ENCODE results near the gene HBS1L. TPM values are rescaled to one million over a fixed set of nuclear protein-coding genes. Genes with fewer than 3 reads are reported as not detected.

Gene HBS1L
- total and polyA plus RNA-seq, 9 of the 15 experiments (the other 6 are each of a cell fraction or from before 2014, with no cell fraction given) = 101 to 199 (median 145) TPM

GRCh38 chr6:135096403-135097130 is 41.9 kb upstream of the HBS1L start (continued):
- TF ChIP-seq, protein P1, sequence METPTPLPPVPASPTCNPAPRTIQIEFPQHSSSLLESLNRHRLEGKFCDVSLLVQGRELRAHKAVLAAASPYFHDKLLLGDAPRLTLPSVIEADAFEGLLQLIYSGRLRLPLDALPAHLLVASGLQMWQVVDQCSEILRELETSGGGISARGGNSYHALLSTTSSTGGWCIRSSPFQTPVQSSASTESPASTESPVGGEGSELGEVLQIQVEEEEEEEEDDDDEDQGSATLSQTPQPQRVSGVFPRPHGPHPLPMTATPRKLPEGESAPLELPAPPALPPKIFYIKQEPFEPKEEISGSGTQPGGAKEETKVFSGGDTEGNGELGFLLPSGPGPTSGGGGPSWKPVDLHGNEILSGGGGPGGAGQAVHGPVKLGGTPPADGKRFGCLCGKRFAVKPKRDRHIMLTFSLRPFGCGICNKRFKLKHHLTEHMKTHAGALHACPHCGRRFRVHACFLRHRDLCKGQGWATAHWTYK (CRISPR knock-in tag; IDR thresholded peaks at IDR 0.05) = no peak
- TF ChIP-seq U2AF1 (optimal IDR thresholded peaks at IDR 0.05; ENCODE audit: low read depth, low read length) (no peak), MBD1 (CRISPR knock-in tag; IDR thresholded peaks at IDR 0.05) (no peak), RBM25 (IDR thresholded peaks at IDR 0.05; ENCODE audit: low read depth, low read length, severe bottlenecking) (peak; percentile 63), TAF9B (IDR thresholded peaks at IDR 0.05; ENCODE audit: partially characterized antibody) (no peak), MXI1 (IDR thresholded peaks at IDR 0.05; ENCODE audit: low read depth, low read length) (0 out of 2 replicates have a peak, but pooled peaks have one; percentile 4), CEBPG (CRISPR knock-in tag; IDR thresholded peaks at IDR 0.05) (no peak), CEBPG (tag; conservative IDR thresholded peaks at IDR 0.05 in 1 of 2, IDR thresholded peaks at IDR 0.05 in 1 of 2) (no peak), GATAD2A (IDR thresholded peaks at IDR 0.05) (no peak), RBM15 (IDR thresholded peaks at IDR 0.05; ENCODE audit: insufficient read depth, low read length) (no peak), FOXA3 (CRISPR knock-in tag; conservative IDR thresholded peaks at IDR 0.05 in 1 of 2, IDR thresholded peaks at IDR 0.05 in 1 of 2) (peak; percentile 14 to 23; a peak in 1 of 4 replicates), ZNF174 (CRISPR knock-in tag; IDR thresholded peaks at IDR 0.05) (no peak), RAD21 (CRISPR knock-in tag; conservative IDR thresholded peaks at IDR 0.05 in 1 of 2, IDR thresholded peaks at IDR 0.05 in 1 of 2) (no peak), XRCC3 (IDR thresholded peaks at IDR 0.05) (no peak)
- TF ChIP-seq, protein P2, sequence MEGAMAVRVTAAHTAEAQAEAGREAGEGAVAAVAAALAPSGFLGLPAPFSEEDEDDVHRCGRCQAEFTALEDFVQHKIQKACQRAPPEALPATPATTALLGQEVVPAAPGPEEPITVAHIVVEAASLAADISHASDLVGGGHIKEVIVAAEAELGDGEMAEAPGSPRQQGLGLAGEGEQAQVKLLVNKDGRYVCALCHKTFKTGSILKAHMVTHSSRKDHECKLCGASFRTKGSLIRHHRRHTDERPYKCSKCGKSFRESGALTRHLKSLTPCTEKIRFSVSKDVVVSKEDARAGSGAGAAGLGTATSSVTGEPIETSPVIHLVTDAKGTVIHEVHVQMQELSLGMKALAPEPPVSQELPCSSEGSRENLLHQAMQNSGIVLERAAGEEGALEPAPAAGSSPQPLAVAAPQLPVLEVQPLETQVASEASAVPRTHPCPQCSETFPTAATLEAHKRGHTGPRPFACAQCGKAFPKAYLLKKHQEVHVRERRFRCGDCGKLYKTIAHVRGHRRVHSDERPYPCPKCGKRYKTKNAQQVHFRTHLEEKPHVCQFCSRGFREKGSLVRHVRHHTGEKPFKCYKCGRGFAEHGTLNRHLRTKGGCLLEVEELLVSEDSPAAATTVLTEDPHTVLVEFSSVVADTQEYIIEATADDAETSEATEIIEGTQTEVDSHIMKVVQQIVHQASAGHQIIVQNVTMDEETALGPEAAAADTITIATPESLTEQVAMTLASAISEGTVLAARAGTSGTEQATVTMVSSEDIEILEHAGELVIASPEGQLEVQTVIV (CRISPR knock-in tag; IDR thresholded peaks at IDR 0.05; ENCODE audit: borderline replicate concordance) = no peak
- TF ChIP-seq, protein P3, sequence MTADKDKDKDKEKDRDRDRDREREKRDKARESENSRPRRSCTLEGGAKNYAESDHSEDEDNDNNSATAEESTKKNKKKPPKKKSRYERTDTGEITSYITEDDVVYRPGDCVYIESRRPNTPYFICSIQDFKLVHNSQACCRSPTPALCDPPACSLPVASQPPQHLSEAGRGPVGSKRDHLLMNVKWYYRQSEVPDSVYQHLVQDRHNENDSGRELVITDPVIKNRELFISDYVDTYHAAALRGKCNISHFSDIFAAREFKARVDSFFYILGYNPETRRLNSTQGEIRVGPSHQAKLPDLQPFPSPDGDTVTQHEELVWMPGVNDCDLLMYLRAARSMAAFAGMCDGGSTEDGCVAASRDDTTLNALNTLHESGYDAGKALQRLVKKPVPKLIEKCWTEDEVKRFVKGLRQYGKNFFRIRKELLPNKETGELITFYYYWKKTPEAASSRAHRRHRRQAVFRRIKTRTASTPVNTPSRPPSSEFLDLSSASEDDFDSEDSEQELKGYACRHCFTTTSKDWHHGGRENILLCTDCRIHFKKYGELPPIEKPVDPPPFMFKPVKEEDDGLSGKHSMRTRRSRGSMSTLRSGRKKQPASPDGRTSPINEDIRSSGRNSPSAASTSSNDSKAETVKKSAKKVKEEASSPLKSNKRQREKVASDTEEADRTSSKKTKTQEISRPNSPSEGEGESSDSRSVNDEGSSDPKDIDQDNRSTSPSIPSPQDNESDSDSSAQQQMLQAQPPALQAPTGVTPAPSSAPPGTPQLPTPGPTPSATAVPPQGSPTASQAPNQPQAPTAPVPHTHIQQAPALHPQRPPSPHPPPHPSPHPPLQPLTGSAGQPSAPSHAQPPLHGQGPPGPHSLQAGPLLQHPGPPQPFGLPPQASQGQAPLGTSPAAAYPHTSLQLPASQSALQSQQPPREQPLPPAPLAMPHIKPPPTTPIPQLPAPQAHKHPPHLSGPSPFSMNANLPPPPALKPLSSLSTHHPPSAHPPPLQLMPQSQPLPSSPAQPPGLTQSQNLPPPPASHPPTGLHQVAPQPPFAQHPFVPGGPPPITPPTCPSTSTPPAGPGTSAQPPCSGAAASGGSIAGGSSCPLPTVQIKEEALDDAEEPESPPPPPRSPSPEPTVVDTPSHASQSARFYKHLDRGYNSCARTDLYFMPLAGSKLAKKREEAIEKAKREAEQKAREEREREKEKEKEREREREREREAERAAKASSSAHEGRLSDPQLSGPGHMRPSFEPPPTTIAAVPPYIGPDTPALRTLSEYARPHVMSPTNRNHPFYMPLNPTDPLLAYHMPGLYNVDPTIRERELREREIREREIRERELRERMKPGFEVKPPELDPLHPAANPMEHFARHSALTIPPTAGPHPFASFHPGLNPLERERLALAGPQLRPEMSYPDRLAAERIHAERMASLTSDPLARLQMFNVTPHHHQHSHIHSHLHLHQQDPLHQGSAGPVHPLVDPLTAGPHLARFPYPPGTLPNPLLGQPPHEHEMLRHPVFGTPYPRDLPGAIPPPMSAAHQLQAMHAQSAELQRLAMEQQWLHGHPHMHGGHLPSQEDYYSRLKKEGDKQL (CRISPR knock-in tag; IDR thresholded peaks at IDR 0.05; ENCODE audit: borderline replicate concordance) = no peak
